Keratinocyte (primary cell): ENCODE measurements around the gene CA11.
A peak's percentile ranks its signal among the peaks of the same experiment; 100 is the strongest.

Experiments
- CTCF ChIP-seq, 3 experiments: IDR thresholded peaks in 1 of 3; conservative IDR thresholded peaks in 1 of 3; optimal IDR thresholded peaks in 1 of 3; 2 replicates in 2 of 3; 3 replicates in 1 of 3; pipeline versions ENCODE3 to v1.5.1; 2011; ENCODE audit warnings: low read length in 3 of 3, mild to moderate bottlenecking in 3 of 3, moderate library complexity in 2 of 3, control low read depth in 1 of 3, inconsistent platforms in 1 of 3; ENCODE audit not compliant: insufficient read depth in 2 of 3; ENCODE audit errors: extremely low read depth in 1 of 3
- EZH2 ChIP-seq: IDR thresholded peaks from one replicate; pipeline ENCODE4 v1.6.1; 2012; ENCODE audit warnings: inconsistent platforms, mild to moderate bottlenecking, low read length, moderate library complexity

- TF ChIP-seq CTCF (optimal IDR thresholded peaks at IDR 0.05 in 1 of 3, IDR thresholded peaks at IDR 0.05 in 1 of 3, conservative IDR thresholded peaks at IDR 0.05 in 1 of 3; ENCODE audit: extremely low read depth in 1 of 3, insufficient read depth in 2 of 3, low read length in 3 of 3) (peak in 2 of 3 experiments; percentile 15 to 38), EZH2 (no peak)
Observed at GRCh38 chr19:48632692-48633147, 13.3 kb downstream of the CA11 start.
